ENCODE data around the gene HDDC2.

The HDDC2 gene

DNA sequence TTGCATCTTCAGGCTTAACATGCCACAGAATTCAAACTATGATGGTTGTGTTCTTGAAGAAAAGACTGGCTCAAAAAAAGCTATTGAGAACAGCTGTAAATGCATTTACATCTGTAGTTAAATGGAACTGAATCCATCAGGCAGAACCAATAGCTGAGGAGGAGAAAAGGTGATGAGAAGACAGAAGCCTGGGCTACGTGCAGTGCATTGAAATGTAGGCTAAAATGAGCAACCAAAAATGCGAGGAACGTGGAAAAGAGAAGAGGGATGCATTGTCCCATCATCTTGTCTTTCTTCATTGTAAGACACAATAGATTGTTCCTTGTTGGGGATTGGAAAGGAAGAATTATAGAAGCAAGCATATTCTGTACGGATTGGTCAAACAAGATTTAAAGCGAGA lies 13.8 kb upstream of the HDDC2 start:
- peaks cover 2% of the 10 kb centered on the region for H3K4me1 Mint-ChIP-seq

DNA sequence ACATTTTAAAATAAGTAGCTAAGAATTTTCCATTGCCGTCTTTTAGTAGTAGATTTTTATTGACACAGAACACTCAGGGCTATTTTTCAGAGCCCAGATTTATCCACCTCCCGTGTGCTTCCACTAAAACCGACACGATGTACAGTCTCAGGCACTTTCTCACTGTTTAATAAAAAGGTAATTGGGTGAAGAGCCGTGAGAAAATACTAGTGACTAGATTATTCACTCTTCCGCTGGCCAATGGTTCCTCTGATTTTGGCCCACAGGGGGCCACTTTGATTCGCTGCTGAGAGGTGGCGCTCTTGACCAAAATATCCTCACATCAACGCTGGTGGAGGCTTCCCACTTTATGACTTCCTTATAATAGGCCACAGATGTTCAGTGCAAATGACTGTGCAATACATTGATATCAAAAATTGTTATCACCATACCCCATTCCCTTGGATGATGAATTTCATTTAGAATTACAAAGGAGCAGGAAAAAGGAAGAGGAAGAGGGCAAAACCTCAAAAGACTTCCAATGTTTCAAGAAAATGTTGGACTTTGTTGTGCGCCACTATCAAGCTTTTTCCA lies 12.3 kb upstream of the HDDC2 start:
- peak; percentile 87 for ATAC-seq (ENCODE audit: low read depth)
- H3K4me3 Mint-ChIP-seq = no peak overlapping the region
- DNase-seq (ENCODE audit: low spot score in 2 of 2) = peak; percentile 30 to 51

More for the DNA sequence above, 13.8 kb upstream of the HDDC2 start:
- Mint-ChIP-seq H3K27ac (no peak overlapping the region), H3K36me3 (no peaks in the 10 kb centered on the region), H3K9me3 (no peaks in the 10 kb centered on the region), H3K4me3 (no peak overlapping the region), H3K27me3 (peaks cover 2% of the 10 kb centered on the region)
- no peak for ATAC-seq (ENCODE audit: low read depth)
- DNase-seq (ENCODE audit: low spot score in 2 of 2) = no peak

DNA sequence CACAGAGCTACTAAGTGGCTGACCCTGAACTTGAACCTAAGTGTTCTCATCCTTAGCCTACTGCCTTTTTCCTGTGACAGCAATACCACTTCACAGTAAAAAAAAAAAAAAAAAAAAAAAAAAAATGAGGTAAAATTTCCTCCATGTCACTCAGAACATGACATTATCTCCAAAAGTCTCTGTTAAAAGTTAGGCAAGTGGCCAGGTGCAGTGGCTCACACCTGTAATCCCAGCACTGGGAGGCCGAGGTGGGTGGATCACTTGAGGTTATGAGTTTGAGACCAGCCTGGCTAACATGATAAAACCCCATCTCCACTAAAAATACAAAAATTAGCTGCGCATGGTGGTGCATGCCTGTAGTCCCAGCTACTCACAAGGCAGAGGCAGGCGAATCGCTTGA lies 11.2 kb upstream of the HDDC2 start:
- DNase-seq (ENCODE audit: low spot score in 2 of 2) = no peak
- ATAC-seq (ENCODE audit: low read depth) = no peak
- H3K27me3 Mint-ChIP-seq = peaks cover 6% of the 10 kb centered on the region
- H3K27ac Mint-ChIP-seq = no peak overlapping the region
- H3K9me3 Mint-ChIP-seq = no peaks in the 10 kb centered on the region
- peaks cover 2% of the 10 kb centered on the region for H3K4me1 Mint-ChIP-seq
- no peak overlapping the region for H3K4me3 Mint-ChIP-seq
- no peaks in the 10 kb centered on the region for H3K36me3 Mint-ChIP-seq

More for the DNA sequence above, 12.3 kb upstream of the HDDC2 start:
- H3K27me3 Mint-ChIP-seq = peaks cover 2% of the 10 kb centered on the region
- no peaks in the 10 kb centered on the region for H3K9me3 Mint-ChIP-seq
- H3K36me3 Mint-ChIP-seq = no peaks in the 10 kb centered on the region
- peaks cover 2% of the 10 kb centered on the region for H3K4me1 Mint-ChIP-seq
- no peak overlapping the region for H3K27ac Mint-ChIP-seq

DNA sequence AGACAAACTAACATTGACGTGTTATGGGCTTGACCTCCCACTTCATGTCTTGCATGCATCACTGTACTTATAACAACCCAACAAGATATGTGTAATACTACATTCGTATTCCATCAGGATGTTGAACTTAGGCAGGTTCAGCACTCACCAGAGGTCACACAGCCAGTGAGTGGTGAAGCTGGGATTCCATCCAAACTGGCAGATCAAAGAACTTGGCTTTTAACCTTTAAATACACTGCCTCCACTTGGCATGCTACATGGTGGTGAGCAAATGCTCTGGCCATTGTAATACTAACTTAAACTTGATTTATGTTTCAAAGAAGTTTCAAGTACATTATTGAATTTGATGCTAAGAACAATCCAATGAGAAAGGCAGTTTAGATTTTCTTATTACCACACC lies 10.7 kb upstream of the HDDC2 start:
- Mint-ChIP-seq H3K27me3 (peaks cover 7% of the 10 kb centered on the region), H3K9me3 (no peaks in the 10 kb centered on the region), H3K4me1 (peaks cover 2% of the 10 kb centered on the region), H3K27ac (no peak overlapping the region), H3K36me3 (no peaks in the 10 kb centered on the region), H3K4me3 (no peak overlapping the region)
- ATAC-seq (ENCODE audit: low read depth) (no peak), DNase-seq (ENCODE audit: low spot score in 2 of 2) (no peak)

DNA sequence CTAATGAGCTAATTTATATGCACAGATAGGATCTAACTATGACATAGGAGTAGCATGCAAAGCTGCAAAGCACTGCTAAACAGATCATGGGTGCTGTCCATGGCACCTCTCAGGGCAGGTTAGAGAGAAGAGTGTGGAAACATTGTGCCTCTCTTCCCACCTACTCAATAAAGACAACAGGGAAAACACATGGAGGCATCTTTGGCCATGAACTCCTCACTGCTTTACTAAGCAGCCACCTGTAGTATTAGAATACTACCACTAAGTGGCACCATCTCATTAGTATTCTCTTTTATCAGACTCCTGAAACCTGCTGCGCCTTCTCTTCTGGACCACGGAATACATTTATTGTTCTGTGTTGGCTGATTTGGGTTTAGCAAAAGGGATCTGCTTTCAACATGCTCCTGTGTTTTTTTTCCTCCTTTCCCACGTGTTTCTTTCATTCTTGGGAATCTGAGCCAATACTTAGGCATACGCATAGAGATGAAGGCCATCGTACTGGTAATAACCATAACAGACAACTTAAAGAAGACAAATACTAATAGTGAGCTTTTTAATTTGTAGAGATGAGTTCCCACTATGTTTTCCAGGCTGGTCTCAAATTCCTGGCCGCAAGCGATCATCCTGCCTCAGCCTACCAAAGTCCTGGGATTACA lies 9.4 kb upstream of the HDDC2 start:
- Mint-ChIP-seq H3K4me1 (peaks cover 2% of the 10 kb centered on the region), H3K27me3 (peaks cover 13% of the 10 kb centered on the region), H3K9me3 (no peaks in the 10 kb centered on the region), H3K27ac (no peak overlapping the region), H3K4me3 (no peak overlapping the region), H3K36me3 (no peaks in the 10 kb centered on the region)
- peak; percentile 73 for ATAC-seq (ENCODE audit: low read depth)
- DNase-seq (ENCODE audit: low spot score in 2 of 2) = peak; percentile 13 to 53

DNA sequence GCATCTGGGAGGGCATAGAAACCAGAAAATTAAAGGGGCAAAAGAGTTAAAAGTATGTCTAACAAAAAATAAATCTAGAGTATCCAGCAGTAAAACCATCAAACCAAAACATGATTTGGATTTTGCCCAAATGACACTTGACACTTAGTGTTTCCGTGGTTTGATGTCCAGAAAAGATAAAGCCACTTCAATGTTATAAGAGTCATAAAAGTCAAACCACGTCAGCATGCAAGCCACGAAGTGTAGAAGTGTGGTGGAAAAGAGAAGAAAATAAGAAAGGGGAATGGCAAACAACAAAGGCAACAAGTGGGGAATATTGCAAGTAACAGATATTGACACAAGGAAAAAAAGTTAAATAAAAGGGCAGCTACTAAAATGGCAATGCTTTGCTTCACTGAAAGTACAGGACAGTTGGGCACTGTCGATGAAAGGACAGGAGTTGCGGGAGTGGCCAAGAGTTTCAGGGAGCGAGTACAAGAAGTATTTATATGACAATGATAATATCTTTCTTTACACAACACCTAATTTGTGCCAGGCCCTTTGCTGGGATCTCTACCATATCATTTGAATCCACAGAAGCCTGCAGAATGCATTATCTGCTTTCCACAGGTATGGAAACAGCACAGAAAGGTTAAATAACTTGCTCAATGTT lies 6.3 kb upstream of the HDDC2 start:
- Mint-ChIP-seq H3K4me1 (peaks cover 7% of the 10 kb centered on the region), H3K27ac (no peak overlapping the region), H3K36me3 (peaks cover 3% of the 10 kb centered on the region), H3K4me3 (no peak overlapping the region), H3K9me3 (peaks cover 3% of the 10 kb centered on the region), H3K27me3 (peaks cover 16% of the 10 kb centered on the region)
- DNase-seq (ENCODE audit: low spot score in 2 of 2) (no peak), ATAC-seq (ENCODE audit: low read depth) (no peak)

DNA sequence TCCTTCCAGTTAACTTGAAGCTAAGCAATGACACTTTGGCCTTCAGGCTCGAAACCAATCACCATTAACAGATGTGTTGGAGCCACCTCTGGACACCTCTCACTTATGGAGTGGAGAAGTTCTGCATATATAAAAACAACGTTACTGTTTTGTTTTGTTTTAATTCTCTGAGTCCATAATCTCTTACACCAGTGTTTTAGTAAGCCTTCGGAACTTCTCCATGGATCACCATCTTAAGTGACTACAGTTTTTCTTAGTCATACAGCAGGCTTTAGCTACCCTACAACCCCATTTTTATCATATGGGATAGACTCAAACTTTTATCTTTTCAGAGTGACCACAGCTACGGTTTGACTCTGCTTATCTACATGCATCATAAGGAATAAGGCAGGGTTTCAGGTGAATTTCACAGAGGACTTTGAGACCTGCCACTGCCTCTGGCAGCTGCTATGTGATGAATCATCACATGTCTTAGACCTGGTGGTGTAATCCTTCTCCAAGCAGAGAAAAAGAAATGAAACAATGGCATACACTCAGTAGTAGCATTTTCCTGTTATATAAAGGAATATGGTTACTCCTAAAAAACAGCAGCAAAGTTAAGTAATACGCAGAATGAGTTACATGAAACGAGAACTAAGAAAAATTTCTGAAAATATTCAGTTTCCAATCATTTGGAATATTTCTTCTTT lies 5.5 kb upstream of the HDDC2 start:
- Mint-ChIP-seq H3K4me1 (peaks cover 8% of the 10 kb centered on the region), H3K27me3 (peaks cover 15% of the 10 kb centered on the region), H3K27ac (no peak overlapping the region), H3K9me3 (peaks cover 4% of the 10 kb centered on the region), H3K4me3 (no peak overlapping the region), H3K36me3 (peaks cover 3% of the 10 kb centered on the region)
- ATAC-seq (ENCODE audit: low read depth) (no peak), DNase-seq (ENCODE audit: low spot score in 2 of 2) (no peak)

DNA sequence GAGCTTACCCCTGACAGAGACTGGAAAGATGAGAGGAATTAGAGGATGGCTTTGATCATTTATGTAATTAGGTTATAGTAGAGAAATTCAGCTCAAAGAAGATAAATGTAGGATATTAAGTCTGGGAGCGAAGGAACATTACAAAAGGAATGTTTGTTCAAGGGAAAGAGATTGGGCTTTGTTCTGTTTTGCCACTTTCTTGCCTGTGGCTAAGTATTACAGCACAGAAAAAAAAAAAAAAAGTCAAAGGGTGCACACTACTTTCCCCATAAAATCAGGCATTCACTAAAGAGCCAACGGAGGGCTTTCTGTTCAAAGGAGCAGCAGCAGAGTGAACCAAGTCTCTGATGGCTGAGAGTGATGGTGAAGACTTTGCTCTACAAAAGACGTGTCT lies 5.0 kb upstream of the HDDC2 start:
- Mint-ChIP-seq H3K27me3 (peaks cover 14% of the 10 kb centered on the region), H3K36me3 (peaks cover 3% of the 10 kb centered on the region), H3K4me1 (peaks cover 12% of the 10 kb centered on the region), H3K4me3 (no peak overlapping the region), H3K9me3 (peaks cover 5% of the 10 kb centered on the region), H3K27ac (no peak overlapping the region)
- ATAC-seq (ENCODE audit: low read depth) (no peak), DNase-seq (ENCODE audit: low spot score in 2 of 2) (no peak)

DNA sequence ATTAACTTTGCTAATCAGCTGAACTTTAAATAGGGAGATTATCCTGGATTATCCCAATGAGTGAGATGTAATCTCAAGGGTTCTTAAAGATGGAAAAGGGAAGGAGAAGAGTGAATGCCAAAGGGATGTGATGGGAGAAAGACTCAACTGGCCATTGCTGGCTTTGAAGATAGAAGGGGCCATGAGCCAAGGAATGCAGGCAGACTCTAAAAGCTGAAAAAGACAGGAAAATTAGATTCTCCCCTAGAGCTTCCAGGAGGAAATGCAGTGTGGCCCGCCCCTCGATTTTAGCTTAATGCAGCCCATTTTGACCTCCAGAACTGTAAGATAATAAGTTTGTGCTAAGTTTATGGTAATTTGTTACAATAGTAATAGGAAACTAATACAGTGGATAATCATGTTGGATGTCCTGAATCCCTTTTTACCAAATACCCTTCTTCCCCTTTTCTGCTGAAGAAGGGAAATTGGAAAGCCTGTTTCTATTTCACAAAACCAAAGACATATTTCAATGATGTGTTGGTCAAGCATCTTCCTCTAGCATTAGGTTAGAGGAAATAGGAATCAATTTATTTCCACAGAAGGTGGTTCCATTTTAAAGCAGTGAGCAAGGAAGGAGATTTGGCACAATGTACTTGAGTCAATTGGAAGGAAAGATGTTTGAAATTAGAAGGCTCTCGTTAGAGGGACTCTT lies 3.3 kb upstream of the HDDC2 start:
- H3K27ac Mint-ChIP-seq = no peak overlapping the region

DNA sequence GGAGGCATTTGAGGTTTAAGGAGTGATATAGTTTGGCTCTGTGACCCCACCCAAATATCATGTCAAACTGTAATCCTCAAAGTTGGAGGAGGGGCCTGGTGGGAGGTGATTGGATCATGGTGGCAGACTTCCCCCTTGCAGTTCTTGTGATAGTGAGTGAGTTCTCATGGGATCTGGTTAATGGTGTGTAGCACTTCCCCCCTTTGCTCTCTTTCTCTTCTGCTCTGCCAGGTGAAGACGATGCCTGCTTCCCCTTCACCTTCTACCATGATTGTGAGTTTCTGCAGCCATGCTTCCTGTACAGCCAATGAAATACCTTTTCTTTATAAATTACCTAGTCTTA lies 1.7 kb upstream of the HDDC2 start:
- Mint-ChIP-seq H3K27ac (peak overlapping the region; percentile 30), H3K4me3 (no peak overlapping the region), H3K4me1 (peaks cover 26% of the 10 kb centered on the region), H3K27me3 (peaks cover 13% of the 10 kb centered on the region), H3K36me3 (peaks cover 9% of the 10 kb centered on the region), H3K9me3 (peaks cover 5% of the 10 kb centered on the region)
- peak; percentile 39 for ATAC-seq (ENCODE audit: low read depth)
- no peak for DNase-seq (ENCODE audit: low spot score in 2 of 2)

More for the DNA sequence above, 3.3 kb upstream of the HDDC2 start:
- Mint-ChIP-seq H3K27me3 (peaks cover 14% of the 10 kb centered on the region), H3K36me3 (peaks cover 3% of the 10 kb centered on the region), H3K4me3 (no peak overlapping the region), H3K4me1 (peaks cover 19% of the 10 kb centered on the region), H3K9me3 (peaks cover 5% of the 10 kb centered on the region)
- DNase-seq (ENCODE audit: low spot score in 2 of 2) = no peak
- ATAC-seq (ENCODE audit: low read depth) = no peak

DNA sequence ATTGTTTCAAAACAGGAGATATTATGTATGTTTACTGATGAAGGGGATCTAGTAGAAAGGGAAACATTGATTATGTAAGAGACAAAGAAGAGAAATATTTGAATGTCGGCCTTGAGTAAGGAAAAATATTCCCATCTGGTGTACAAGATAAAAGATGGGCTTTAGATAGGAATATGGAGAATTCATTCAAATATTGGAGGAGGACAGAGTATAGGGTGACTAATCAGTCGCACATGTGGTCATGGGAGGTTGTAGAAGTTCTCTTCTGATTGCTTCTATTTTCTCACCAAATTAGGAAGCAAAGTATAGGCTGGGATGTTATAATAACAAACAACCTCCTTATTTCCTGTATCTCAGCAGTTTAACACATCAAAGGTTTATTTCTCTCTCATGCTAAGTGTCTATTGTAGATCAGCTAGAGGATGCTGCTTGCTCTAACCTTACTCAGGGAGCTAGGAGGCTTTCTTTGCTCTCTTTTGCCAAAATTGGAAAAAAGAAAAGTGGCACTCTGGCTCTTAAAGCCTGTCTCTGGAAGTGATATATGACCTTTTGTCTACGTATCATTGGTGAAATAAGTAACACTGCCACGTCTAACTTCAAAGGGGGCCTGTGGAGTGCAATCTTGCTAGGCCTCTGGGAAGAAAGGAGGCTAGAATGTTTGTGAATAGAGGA lies 1.2 kb upstream of the HDDC2 start:
- ATAC-seq (ENCODE audit: low read depth) (no peak), DNase-seq (ENCODE audit: low spot score in 2 of 2) (no peak)
- Mint-ChIP-seq H3K27ac (peak overlapping the region; percentile 30), H3K4me3 (peak overlapping the region; percentile 33), H3K4me1 (peaks cover 26% of the 10 kb centered on the region), H3K9me3 (peaks cover 5% of the 10 kb centered on the region), H3K27me3 (peaks cover 10% of the 10 kb centered on the region), H3K36me3 (peaks cover 13% of the 10 kb centered on the region)

DNA sequence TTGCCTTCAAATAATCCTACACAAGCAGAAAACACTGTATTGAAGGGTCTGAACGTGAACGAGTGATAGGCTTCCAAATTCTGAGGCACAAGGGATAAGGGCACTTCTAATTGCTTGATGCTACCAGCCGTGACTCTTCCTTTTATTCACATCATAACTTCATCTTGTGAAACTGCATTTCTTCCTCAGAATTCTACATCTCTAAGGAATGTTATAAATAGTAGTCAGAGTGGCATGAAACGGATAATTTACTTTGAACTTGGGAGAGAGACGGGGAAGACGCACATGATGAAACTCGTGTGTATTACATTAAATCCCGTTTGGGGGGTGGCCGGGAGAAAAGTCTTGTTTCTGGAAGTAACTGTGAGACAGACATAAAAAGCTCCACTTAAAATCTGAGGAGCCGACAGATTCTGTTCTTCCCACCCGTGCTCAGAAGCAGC lies 754 bp downstream of the HDDC2 start:
- peaks cover 20% of the 10 kb centered on the region for H3K36me3 Mint-ChIP-seq

DNA sequence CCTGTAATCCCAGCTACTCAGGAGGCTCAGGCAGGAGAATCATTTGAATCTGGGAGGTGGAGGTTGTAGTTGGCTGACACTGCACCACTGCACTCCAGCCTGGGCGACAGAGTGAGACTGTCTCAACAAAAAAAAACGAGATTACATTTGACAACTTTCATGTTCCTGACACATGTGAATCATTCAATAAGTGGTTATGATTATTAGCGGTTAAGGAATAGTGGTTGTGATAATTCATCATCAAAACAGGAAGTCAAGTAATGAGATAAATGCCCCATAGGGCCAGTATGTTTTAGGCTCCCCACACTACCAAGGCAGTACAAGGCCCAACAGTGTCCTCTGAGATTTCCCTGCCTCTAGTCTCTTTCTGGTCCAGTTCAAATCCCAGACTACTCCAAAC lies 2.5 kb downstream of the HDDC2 start:
- no peak for ATAC-seq (ENCODE audit: low read depth)
- Mint-ChIP-seq H3K9me3 (peaks cover 3% of the 10 kb centered on the region), H3K36me3 (peaks cover 23% of the 10 kb centered on the region), H3K27me3 (no peaks in the 10 kb centered on the region), H3K27ac (peak overlapping the region; percentile 9), H3K4me1 (peaks cover 37% of the 10 kb centered on the region), H3K4me3 (no peak overlapping the region)
- no peak for DNase-seq (ENCODE audit: low spot score in 2 of 2)

More for the DNA sequence above, 754 bp downstream of the HDDC2 start:
- H3K9me3 Mint-ChIP-seq = peaks cover 5% of the 10 kb centered on the region
- ATAC-seq (ENCODE audit: low read depth) = no peak
- DNase-seq (ENCODE audit: low spot score in 2 of 2) = no peak
- H3K4me1 Mint-ChIP-seq = peaks cover 32% of the 10 kb centered on the region
- H3K27ac Mint-ChIP-seq = peak overlapping the region; percentile 83
- H3K27me3 Mint-ChIP-seq = peaks cover 3% of the 10 kb centered on the region
- peak overlapping the region; percentile 93 for H3K4me3 Mint-ChIP-seq
